Activated T-cell treated with anti-CD3 and anti-CD28 coated beads, Interleukin-2, amount 50 U/mL, for 48 hours (primary cell): ENCODE measurements around the gene RNF169.
"Not testable (repeated sequence)": the region's sequence is repeated elsewhere in the genome, so short reads cannot be mapped to it uniquely, and the experiment has no call there.

Experiments
- DNase-seq, 2 experiments: peaks; one replicate each; pipeline ENCODE4 v3.0.0-alpha.2; 2020

The RNF169 gene

GRCh38 chr11:74729397-74729796, 19.3 kb upstream of the RNF169 start:
- no peak for DNase-seq

- DNase-seq: no peak
Observed at GRCh38 chr11:74730571-74731260, 17.9 kb upstream of the RNF169 start.

GRCh38 chr11:74731301-74732094, 17.2 kb upstream of the RNF169 start, which contains the start of gene CHRDL2:
CHRDL2 (minus strand) TSS chr11:74731426; CDS start chr11:74730888, 538 bp downstream.
- no peak for DNase-seq

DNA sequence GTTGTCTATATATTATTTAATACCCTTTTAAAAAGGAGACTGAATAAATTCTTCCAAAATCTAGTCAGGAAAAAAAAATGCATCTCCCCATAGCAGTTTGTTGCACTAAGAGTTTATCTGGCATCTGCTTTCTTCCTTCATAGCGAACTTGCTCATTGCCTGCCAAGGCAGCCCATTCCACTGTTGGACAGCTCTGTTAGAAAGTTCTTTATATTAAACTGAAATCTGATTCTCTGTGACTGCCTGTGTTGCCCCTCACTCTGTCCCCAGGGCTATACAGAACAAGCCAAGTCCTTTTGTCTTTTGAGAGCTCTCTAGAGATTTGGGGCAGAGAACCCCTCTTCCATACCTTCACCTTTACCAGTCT, 14.1 kb upstream of the RNF169 start:
- no peak for DNase-seq

DNA sequence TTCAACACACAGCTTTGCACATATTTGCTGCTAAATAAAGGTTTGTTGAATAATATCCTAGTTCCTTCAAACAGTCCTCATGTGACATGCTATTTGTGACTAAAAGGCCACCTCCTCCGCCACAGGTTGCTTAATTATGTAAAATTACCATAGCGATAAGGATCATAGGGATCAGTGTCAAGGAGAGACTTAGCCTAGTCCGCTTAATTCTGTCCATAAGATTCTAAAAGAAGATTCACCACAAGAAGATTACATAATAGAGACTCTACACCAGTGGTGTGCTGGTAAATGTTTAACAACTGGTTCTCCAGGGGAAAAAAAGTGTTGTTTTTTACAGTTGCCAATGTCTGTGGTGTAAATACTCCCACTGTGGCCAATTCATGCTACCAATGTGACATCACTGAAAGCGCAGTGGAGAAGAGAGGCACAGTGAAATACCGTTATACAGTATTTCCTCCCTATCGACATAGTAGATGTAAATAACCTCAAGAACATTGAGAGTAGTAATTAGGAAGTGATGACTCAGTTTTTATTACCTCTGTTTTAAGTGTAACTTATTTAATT, 13.2 kb upstream of the RNF169 start:
- DNase-seq: no peak

DNA sequence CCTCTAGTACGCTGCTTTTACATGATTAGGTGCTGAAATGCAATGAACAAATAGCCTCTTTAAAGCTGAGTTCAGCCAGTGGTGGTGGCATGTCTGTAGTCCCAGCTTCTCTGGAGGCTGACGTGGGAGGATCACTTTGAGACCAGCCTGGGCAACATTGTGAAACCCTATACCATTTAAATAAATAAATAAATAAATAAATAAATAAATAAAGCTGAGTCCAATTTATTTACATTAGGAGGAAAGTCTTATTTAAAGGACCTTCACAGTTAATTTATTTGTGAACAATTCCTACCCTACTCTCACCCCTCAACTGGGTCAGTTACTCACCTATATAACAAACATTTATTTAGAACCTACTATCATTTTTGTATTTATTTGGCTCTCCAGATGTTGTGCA, 12.6 kb upstream of the RNF169 start:
- no peak for DNase-seq

DNA sequence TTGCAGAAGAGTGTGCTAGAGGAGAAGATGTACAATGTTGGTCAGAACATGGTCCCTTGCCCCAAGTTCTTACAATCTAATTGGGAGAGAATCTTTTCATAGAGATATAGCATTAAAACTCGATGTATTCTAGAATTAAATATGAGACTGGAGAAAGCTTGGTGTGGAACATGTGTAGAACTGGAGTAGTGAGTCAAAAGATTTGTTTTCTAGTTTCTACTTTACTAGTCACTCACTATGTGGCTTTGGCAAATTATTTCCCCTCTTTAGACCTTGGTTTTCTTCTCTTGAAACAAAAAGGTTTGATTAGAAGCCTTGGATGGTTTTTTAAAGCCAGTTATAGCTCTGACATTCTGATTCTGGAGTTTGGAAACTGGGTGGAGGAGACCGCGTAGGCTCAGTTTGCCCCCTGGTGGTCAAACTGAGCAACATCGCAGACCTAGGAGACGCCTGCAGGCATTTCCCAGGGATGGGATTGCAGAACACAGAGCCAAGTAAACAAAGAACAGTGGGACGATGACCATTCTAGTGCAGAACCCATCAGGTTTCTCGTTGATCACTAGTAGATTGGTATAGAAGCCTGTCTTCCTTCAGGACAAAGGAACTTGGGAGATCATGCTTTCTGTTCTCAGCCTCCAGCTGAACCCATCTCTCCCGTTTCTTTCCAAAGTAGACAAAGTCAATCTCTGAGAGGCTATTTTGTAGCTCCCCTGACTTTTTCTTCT, 8.9 kb upstream of the RNF169 start:
- peak; percentile 39 to 55 for DNase-seq

GRCh38 chr11:74742070-74742469, 6.6 kb upstream of the RNF169 start:
- DNase-seq: no peak

DNA sequence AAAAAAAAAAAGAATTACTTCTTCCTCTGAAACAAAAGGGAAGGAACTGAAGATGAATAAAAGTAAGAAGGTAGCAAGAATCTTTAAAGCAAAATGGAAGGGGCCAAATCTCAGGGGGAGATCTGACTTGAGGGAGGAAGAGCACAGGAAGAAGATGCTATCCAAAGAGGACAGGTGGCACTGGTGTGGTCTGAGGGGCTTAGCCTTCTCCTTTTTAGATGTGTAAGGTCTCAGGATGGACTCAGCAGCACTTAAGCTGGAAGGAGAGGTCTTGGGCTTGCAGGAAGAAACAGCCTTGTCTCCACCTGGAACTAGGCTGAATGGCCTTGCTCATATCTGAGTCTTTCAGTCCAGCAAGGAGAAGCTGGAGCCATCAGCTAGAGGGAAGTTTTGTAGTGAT, 5.0 kb upstream of the RNF169 start:
- DNase-seq: no peak

DNA sequence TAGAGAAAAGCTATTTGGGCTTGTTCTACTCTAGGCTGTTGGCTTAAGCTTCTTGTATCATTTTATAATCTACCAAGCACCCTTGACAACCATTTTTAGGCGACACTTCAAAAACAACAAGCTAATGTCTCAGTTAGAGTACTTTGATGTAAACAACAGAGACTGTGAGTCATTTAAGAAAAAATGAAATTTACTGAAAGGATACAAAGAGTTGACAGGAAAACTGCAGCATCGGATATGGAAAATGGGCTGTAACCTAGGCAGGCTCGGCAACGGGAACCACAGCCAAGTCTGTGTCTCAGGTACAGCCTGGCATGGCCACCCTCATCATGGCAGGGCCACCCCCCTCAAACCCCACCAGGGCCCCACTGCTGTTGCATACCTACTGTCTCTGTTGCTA, 4.4 kb upstream of the RNF169 start:
- DNase-seq: no peak

DNA sequence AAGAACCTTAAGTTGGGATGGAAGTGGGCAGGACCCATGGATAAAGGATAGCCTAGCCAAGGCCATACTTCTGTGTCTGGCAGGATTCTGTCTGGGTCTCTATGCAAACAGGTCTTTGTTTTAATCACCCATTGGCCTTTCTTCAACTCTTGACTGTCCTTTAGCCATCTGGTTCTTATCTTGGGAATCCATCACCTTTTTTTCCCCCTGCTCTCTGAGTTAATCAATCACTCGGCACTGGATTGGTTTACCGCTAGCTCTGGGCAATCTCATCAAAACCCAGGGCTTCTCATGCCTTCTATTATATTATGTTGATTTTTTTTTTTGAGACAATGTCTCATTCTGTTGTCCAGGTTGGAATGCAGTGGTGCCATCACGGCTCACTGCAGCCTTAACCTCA, 1.8 kb upstream of the RNF169 start:
- DNase-seq: no peak

DNA sequence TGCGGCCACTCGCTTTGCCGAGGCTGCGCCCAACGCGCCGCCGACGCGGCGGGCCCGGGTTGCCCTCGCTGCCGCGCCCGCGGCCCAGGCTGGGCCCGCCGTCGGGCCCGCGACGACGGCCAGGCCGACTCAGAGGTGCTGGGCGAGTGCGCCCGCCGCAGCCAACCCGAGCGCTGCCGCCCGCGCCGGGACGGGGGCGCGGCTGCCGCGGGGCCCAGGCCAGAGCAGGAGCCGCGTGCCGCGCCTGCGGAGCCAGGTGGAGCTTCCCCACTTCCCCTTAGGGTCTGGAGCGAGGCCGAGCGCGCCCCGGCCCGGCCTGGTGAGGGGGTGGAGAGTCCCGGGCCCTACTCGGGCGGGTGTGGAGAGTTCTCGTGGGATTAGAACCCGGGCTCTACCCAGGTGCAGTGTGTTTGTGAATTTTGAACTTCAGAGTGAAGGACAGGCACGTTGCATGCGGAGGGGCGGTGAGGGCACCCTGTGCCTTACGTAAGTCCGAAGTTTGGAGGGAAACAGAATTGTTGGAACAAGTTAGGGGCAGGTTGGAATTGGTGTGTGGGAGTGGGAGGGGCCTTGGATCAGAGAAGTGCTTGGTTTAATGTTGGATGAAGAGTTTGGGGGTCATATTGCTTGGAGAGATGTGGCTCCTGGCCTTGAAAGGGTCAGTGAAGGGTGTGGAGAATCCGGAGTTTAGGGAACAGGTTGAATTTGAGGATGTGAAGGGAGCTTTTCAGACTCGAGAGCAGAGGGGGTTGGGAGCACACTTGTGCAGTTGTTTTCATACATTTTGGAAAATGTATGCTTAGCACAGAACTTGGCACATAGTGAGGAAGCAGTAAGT, 697 bp downstream of the RNF169 start:
- peak; percentile 72 to 77 for DNase-seq

DNA sequence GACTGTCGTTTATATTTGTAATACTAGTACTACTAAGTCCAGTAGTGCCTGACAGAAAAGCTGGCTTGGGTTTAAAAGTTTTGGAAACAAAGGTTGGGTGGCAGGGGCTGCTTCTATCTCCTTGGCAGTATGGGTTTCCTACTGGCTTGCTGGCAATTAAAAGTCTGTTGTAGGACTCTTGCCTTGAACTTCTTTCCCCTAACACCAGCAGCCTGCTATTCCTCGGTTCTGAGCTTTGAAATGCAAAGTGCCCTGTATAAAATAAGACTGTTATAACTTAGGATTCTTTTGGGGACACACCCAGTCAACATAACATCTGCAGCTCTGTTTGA, 1.3 kb downstream of the RNF169 start:
- no peak for DNase-seq

DNA sequence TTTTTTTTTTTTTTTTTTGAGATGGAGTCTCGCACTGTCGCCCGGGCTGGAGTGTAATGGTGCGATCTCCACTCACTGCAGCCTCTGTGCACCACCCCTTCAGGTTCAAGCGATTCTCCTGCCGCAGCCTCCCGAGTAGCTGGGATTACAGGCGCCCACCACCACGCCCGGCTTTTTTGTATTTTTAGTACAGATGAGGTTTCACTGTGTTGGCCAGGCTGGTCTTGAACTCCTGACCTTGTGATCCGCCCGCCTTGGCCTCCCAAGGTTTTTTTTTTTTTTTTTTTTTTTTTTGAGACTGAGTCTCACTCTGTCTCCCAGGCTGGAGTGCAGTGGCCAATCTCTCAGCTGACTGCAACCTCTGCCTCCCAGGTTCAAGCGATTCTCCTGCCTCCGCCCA, 1.9 kb downstream of the RNF169 start:
- DNase-seq: not testable (repeated sequence)

GRCh38 chr11:74751303-74751702, 2.7 kb downstream of the RNF169 start:
- no peak for DNase-seq

DNA sequence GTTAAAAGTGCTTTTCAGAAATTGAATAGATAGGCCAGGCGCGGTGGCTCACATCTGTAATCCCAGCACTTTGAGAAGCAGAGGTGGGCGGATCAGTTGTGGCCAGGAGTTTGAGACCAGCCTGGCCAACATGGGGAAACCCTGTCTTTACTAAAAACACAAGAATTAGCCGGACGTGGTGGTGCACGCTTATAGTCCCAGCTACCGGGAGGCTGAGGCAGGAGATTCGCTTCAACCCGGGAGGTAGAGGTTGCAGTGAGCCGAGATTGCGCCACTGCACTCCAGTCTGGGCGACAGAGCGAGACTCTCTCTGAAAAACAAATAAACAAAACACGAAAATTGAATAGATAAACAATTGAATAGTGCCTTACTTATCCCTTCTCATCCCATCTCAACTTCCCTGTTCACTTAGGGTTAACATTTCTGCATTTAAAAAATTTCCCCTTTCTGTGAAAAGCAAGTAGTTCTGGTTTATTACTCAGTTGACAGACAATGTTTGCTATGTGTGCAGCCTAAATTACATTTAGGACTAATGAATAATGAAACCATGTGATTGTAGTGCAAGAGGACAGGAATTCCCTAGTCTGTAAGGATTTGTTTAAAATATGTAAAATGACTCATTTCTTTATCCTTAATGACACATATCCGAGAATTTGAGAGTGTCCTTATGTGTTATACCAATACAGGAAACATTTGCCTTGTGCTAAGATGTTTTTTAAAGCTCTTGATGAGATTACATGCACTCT, 6.0 kb downstream of the RNF169 start:
- no peak for DNase-seq

DNA sequence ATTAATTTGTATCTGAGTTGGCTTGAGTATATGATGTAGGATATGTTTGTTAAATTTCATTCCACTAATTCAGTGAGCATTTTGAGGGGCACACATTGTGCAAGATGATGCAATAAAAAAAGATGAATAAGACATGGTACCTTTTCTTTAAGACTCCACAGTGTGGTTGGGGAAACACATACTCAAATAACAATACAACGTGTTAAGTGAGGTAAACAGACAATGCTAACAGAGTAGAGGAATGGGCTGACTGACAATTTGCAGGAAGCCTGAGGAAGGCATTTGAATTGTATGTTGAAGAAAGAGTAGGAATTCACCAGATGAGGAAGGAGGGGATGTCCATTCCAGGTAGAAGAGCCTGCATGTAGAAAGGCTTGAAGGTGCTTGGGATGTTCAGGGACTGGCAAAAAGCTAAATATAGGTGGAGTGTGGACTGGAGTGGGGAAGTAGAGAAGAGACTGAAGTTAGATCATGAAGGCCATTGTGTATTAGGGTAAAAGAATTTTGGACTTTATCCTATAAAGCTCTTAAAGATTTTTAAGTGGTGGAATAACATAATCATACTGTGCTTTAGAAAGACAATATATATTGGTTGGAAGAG, 6.8 kb downstream of the RNF169 start:
- DNase-seq: no peak

GRCh38 chr11:74756571-74756970, 7.9 kb downstream of the RNF169 start:
- no peak for DNase-seq

- no peak for DNase-seq
Observed at GRCh38 chr11:74766905-74767304, 18.3 kb downstream of the RNF169 start.

- DNase-seq: peak; percentile 64 to 68
Observed at GRCh38 chr11:74768172-74768651, 19.6 kb downstream of the RNF169 start.

- DNase-seq: no peak
Observed at GRCh38 chr11:74769055-74769707, 20.5 kb downstream of the RNF169 start.
